Peyer's patch (tissue), 4 donors: Measurements from ENCODE around the gene SSR2.

Experiments
- POLR2A ChIP-seq, 2 donors: fragments of 450-650 bp; IDR thresholded peaks; one replicate each; pipeline ENCODE4 v1.5.1; 2017; ENCODE audit warnings: antibody characterized with exemption in 2 of 2, mild to moderate bottlenecking in 2 of 2, moderate library complexity in 2 of 2
- TF ChIP-seq, protein P1 (sequence below), 6 experiments: fragments of 450-650 bp in 4 of 6; fragments of 200-600 bp in 2 of 6; sonication (generic) in 1 of 6; IDR thresholded peaks; one replicate each; pipeline ENCODE4 v1.5.1; 2017 to 2019; ENCODE audit warnings: antibody characterized with exemption in 6 of 6, mild to moderate bottlenecking in 3 of 6, moderate library complexity in 1 of 6

DNA sequence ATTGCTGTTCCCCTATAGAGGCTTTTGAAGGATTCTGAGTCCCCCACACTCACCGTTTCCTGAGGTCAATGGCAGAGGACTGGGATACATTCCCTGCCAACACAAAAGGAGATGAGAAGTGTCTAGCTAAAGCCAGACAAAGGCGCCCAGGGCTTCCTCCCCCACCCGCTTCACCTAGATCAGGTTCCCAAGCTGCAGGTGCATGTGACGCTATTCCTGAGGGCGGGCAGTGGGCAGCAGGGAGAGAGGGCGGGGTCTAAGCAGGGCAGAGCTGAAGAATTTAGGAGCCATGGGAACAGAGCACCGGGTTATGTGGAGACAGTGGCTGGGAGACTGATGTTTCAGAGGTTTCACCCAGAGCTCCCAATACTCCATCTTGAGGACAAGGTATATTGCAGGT lies 36.4 kb downstream of the SSR2 start:
- TF ChIP-seq, protein P1, sequence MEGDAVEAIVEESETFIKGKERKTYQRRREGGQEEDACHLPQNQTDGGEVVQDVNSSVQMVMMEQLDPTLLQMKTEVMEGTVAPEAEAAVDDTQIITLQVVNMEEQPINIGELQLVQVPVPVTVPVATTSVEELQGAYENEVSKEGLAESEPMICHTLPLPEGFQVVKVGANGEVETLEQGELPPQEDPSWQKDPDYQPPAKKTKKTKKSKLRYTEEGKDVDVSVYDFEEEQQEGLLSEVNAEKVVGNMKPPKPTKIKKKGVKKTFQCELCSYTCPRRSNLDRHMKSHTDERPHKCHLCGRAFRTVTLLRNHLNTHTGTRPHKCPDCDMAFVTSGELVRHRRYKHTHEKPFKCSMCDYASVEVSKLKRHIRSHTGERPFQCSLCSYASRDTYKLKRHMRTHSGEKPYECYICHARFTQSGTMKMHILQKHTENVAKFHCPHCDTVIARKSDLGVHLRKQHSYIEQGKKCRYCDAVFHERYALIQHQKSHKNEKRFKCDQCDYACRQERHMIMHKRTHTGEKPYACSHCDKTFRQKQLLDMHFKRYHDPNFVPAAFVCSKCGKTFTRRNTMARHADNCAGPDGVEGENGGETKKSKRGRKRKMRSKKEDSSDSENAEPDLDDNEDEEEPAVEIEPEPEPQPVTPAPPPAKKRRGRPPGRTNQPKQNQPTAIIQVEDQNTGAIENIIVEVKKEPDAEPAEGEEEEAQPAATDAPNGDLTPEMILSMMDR (IDR thresholded peaks at IDR 0.05), result no peak
- no peak for TF ChIP-seq POLR2A (IDR thresholded peaks at IDR 0.05)
